Measurements from ENCODE around the gene C22orf42.

DNA sequence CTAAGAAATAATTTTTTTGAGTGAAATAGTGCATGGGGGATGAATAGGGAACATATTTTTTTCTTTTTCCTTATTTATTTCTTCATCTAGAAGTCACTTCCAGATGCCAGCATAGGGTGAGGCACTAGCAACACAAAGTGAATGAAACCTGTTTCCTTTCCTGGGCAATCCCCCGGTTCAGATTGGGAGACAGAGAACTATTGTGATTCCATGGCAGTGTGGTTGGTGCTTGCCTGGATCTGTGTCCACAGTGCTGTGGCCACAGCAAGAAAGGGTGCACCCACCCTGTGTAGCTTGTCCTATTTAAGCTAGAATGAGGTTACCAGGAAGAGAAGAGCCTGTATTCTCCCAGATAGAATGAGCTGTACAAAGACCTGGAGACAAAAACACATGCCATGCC, 58.4 kb downstream of the C22orf42 start:
- TF ChIP-seq GATA2 (IDR thresholded peaks at IDR 0.05; ENCODE audit: low read depth, low read length), result no peak
- TF ChIP-seq GATA3 (IDR thresholded peaks at IDR 0.05; ENCODE audit: low read depth, low read length), result no peak
